Amniotic epithelial cell (primary cell): ENCODE results near the gene WIPF3.

ENCODE experiments used
- DNase-seq: peaks from one replicate; pipeline ENCODE4 v3.0.0-alpha.2; 2010; ENCODE audit warnings: low read depth

Gene WIPF3

DNA sequence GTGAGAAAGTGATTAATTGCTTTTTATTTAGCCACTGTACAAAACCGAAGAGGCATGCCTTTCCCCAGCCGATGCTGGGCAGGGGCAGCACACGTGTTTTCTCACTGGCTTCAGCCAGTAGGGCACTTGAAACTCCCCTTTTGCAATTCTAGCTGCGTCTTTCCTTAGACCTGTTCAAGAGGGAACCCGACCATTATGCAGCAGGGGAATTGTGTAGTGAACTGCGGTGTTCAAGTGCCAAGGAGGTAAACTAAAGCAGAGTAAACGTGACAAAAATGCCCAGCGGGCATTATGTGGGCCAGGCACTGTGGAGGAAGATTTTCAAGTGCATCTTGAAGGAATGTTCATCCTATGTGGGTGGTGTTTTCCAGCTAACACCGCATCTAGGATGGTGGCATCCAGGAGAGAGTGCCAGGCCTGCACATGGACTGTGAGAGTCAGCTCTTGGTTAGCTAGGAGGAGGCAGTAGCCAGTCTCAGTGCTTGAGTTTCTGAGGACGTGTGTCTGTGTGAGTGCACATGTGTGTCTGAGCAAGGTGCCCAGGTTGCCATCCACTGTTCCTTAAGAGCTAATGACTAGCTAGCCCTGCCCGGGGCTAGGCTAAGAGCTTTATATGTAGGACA lies 3.3 kb downstream of the WIPF3 start:
- DNase-seq = no peak

DNA sequence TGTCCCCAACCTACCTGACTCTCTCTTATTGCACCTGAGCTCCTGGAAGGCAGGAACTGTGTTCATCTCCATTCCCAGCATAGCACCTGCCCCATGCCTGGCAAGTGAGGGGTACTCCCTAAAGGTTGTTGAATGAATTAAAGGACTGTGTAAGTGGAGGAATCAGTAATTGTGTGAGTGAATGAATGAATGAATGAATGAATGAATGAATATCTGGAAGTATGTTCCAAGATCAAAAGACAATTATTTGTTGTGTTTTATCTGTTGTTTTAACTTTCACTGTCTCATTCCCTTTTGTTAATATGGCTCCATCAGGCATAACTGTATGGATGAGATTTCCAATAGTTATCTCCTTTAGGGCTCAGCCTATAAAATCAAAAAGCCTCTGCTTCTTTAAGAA lies 4.0 kb downstream of the WIPF3 start:
- DNase-seq = no peak

DNA sequence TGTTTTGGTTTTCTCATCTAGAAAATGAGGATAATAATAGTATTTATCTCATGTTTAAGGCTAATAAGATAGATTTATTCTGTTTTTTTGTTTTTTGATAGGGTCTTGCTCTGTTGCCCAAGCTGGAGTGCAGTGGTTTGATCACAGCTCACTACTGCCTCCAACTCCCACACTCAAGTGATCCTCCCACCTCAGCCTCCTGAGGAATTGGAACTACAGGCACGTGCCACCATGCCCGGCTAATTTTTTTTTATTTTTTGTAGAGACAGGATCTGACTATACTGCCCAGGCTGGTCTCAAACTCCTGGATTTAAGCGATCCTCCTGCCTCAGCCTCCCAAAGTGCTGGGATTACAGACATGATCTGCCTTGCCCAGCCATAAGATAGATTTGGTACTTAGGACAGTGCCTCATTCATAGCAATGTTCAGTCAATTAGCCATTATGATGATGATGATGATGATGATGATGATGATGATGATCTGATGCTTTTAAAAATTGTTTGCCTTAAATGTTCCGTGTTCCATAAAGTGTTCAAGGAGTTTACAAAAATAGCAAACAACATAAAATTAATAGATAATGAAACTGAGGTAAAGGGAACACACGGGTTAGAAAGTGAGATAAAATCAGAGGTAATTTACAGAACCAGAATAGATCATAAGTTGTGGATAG lies 4.6 kb downstream of the WIPF3 start:
- no peak for DNase-seq

DNA sequence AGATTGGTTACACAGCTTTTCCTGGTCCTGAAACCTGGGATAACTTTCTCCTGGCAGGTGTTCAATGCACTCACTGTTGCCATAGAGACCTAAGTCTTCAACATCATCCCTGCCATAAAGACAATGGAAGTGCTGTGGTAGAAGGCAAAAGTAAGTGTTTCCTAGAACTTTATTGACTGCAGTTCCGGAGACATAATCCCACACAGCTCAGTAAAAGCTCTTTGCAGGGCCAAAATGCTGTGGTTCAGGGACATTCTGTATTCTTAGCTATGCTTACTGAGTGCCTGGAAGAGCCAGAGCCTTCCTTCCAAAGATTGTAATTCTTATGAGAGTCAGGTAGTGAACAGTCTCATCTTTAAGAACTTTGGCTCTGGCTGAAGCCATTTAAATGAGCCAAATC lies 5.3 kb downstream of the WIPF3 start:
- DNase-seq = no peak

GRCh38 chr7:29812185-29812876 lies 6.0 kb downstream of the WIPF3 start:
- no peak for DNase-seq

DNA sequence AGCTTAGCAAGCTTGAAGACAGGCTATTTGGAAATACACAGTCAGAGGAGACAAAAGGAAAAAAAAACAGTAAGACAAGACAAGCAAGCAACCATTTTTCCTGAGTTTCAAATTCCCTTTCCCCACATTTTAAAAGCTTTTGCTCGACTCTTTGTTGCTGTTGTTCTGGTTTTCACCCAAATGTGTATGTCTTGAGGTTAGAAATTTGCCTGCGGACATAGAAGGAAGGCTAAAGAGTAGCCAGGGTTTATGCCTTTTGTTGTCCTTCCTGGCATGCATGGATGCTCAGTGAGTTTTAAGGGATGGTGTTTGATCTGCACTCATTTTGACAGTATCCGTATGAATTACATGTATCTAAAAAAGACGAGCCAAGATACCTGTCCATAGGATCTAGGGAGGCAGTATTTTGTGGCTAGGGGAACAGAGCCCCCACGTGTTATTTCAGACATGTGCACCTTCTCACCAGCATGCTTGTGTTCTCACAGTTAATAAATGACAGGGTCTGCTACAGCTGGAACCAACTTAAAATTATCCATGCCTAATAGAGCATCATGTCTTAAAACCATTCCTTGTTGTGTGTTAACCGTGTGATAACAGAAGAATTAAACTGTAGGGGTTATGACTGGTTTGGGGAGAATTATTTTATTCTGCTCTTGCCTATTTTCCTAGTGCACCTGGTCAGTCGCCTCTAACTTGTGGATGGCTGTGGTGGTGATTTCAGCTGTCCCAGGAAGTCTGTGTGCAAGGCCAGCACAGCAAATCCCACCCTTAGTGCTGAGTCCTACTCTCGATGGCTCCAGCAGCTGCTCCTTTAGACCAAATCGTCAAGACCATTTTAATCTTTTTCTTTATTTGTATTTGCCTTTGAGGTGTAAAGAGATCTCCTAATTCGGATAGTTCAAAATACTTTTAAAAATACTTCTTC lies 9.1 kb downstream of the WIPF3 start:
- DNase-seq = no peak

DNA sequence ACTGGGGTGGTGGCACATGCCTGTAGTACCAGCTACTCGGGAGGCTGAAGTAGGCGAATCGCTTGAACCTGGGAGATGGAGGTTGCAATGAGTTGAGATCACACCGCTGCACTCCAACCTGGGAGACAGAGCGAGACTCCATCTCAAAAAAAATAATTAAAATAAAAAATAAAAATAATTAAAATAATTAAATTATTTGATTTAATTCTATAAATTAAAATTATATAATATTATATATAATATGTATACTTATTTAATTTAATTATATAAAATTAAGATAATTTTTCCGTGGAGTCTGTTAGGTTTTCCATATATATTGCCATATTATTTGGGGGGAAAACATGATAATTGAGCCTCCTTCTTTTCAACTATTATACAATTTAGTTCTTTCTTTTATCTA lies 12.0 kb downstream of the WIPF3 start:
- DNase-seq = no peak

DNA sequence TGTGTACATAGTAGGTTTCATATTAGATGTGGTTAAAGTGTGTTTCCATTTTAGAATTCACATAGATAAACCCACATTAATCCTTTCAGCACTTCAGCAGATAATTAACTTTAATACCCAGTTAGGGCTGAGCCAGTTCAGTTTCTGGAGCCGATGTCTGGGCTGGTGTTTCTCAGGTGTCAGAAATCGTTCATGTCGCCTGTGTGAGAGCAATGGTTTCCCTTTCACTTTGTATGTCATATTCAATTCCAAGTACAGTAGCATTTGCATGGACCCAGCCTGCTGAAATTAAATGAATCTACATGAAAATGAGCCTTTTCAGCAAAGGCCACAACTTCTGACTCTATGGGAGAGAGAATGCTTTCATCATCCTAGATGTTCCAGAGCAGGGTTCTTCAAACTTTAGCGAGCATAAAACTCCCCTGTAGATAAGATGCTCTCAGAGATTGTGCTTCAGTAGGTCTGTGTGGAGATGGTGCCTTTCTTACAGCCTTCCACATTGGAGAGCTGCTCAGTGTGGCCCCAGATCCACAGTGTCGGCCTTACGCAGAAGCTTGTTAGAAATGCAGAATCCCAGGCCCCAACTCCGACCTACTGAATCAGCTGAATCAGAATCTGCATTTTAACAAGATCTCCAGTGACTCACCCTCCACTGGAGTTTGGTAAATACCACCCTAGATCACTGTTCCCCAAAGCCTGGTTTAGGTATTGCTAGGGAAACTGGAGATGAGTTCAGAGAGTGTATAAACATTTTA lies 19.6 kb downstream of the WIPF3 start:
- DNase-seq = no peak

- DNase-seq = no peak
Observed at GRCh38 chr7:29826530-29826822, 20.2 kb downstream of the WIPF3 start.

GRCh38 chr7:29826904-29827303 lies 20.6 kb downstream of the WIPF3 start:
- no peak for DNase-seq

DNA sequence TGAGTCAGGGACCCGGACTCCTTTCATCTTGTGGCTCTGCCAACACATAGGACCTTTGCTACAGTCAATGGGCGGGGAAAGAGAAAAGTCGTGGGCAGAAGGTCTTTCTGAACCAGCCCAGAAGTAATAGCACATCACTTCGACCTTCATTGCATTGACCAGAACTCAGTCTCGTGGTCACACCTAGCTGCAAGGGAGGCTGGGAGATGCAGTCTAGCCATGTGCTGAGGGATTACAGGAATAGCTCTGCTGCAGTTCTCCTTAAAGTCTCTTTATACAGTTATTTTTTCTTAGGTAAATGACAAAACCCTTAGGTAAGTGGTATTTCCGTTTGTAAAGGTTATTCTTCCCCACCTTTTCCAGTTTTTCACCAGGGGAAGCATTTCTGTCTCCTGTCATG lies 25.4 kb downstream of the WIPF3 start:
- no peak for DNase-seq

DNA sequence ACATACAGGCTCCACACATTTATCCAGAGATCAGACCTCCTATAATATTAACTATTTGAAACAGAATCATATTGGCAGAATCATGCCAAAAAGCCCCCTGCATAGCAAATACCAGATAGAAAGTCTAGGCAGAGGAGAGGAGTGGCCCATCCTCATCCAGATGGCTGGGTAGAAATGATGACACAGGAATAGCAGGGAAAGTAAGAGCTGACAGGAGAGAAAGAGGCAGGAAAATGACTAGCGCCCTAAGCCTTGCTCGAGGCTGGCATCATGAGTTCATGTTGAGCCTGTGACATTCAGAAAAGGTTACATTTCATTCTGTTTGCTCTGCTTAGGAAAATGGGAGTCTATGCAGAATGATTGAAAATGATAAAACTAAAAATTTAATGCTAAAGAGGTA lies 27.6 kb downstream of the WIPF3 start:
- no peak for DNase-seq

DNA sequence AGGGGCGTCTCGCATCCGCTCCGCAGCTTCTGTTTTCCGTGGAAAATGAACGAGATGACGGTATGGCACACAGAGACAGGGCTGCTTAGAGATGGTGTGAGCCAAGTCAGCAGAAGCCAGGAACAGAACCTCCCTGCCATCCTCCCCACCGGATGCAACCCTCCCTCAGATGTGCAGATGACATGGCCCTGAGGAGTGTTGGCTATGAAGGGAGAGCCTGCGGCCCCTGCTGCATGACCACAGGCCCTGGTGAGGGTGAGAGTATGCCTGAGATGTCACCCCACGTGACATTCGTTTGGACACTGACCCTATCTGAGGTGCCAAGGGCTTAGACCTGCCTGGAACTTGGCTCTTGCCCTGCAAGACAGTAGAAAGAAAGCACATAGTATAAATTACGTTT lies 29.4 kb downstream of the WIPF3 start:
- no peak for DNase-seq

DNA sequence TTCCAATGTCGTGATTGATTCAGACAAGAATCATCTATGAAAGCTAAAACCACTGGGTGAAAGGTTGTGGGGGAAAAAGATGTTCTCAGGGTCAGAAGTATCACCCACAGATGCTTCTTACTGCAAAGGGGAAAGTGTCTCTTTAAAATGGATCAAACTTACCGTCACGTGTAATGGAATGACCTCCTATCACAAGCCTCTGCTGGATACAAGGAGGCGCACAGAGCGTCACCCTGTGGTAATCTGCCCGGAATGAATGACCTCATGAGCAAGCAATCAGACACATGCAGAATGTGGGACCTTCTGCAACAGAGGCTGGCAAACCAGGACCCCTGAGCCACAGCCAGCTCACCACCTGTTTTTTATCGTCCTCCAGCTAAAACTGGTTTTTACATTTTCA lies 33.0 kb downstream of the WIPF3 start:
- peak; percentile 29 for DNase-seq

DNA sequence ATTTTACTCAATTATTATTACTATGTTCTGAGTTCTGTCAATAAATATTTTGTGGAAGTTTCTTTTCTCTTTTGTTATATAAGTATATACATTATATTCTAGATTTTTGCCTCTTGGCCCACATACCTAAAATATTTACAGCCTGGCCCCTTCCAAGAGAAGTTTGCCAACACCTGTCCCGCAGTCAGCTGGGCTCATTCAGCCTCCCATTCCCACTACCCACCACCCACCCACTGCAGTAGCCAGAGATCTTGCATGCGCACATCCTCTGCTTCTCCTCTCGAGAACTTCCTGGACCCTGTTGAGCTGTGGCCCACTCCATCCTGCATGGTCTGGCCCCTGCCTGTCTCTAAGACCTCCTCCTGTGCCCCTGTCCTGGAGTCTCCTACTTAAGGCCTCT lies 33.6 kb downstream of the WIPF3 start:
- no peak for DNase-seq

GRCh38 chr7:29840701-29841100 lies 34.4 kb downstream of the WIPF3 start:
- no peak for DNase-seq

DNA sequence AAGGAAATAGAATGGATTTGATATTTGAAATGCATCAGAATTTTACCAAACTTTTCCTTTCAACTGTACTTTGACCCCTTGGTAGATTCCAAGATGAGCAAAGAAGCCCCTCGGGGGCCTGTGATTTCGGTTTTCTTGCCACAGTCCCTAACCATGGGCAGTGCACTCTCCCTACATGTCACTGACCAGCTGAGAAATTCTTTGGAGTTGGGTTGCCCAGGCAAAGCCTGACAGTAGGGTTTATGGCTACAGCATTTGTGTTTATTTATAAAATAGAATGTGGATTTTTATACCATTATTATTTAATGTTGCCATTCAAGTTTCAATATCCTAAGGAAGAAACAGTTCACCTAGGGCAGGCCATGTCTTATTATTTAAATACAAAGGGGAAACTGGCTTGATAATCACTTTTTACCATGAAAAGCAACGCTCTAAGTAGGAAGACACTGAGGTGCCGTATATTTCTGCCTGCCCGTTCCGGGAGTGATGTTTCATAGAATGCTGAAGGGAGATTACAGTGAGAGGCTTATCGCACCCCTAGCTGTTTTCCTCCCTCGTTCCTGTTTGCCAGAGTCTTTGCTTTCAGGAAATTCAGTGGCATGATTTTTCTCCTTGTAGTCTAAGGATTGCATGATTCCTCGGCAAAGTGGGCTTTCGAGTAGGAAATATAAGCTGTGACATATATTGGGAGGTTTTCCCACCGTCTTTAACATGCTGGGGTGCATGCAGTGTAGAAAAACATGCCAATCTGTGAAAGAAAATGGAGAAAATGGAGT lies 35.8 kb downstream of the WIPF3 start:
- DNase-seq = no peak

DNA sequence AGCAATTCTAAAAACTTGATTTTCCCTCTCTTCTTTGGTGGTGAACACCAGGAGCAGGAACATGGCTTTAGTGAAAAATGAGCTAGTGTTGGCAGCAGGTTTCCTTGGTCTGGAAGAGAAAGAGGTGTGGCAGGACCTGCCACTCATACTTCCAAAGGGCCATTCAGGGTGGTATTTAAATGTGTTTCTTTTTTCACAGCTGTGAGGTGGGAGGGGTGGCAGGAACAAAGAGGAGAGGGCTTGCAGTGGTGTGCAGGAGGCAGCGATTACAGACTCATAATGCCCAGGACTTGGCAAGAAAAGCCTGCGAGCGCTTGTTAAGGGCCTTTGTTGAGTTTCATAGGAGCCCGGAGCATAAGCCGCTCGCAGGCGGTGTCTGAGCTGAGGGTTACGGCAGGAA lies 36.8 kb downstream of the WIPF3 start:
- no peak for DNase-seq

GRCh38 chr7:29843726-29844125 lies 37.4 kb downstream of the WIPF3 start:
- DNase-seq = no peak

GRCh38 chr7:29844559-29844958 lies 38.3 kb downstream of the WIPF3 start:
- no peak for DNase-seq

GRCh38 chr7:29847496-29847895 lies 41.2 kb downstream of the WIPF3 start:
- no peak for DNase-seq
